Measurements from ENCODE around the gene PGBD2.

The PGBD2 gene

GRCh38 chr1:248890549-248891498, 15.2 kb upstream of the PGBD2 start:
- no peak for TF ChIP-seq CTCF (IDR thresholded peaks at IDR 0.05)
- DNase-seq (ENCODE audit: low spot score): no peak
- Histone ChIP-seq H3K4me3 (no peak overlapping the region), H3K27ac (no peak overlapping the region)

- DNase-seq (ENCODE audit: low spot score): no peak
- Histone ChIP-seq H3K4me3 (no peak overlapping the region), H3K27ac (no peak overlapping the region)
- TF ChIP-seq CTCF (IDR thresholded peaks at IDR 0.05): no peak
These were observed 14.3 kb upstream of the PGBD2 start for GRCh38 chr1:248891758-248892157.

GRCh38 chr1:248892590-248892989, 13.4 kb upstream of the PGBD2 start:
- no peak for TF ChIP-seq CTCF (IDR thresholded peaks at IDR 0.05)
- DNase-seq (ENCODE audit: low spot score): no peak

GRCh38 chr1:248894837-248895236, 11.2 kb upstream of the PGBD2 start:
- no peak overlapping the region for H3K4me3 ChIP-seq
- DNase-seq (ENCODE audit: low spot score): no peak
- H3K27ac ChIP-seq: no peak overlapping the region
- TF ChIP-seq CTCF (IDR thresholded peaks at IDR 0.05): no peak

More at GRCh38 chr1:248892590-248892989, 13.4 kb upstream of the PGBD2 start:
- no peak overlapping the region for H3K27ac ChIP-seq
- no peak overlapping the region for H3K4me3 ChIP-seq

- no peak for DNase-seq (ENCODE audit: low spot score)
- Histone ChIP-seq H3K4me3 (no peak overlapping the region), H3K27ac (no peak overlapping the region)
- TF ChIP-seq CTCF (IDR thresholded peaks at IDR 0.05): no peak
These were observed 8.4 kb upstream of the PGBD2 start for GRCh38 chr1:248897412-248898337.

GRCh38 chr1:248900637-248901036, 5.4 kb upstream of the PGBD2 start:
- Histone ChIP-seq H3K27ac (no peak overlapping the region), H3K4me3 (no peak overlapping the region)
- TF ChIP-seq CTCF (IDR thresholded peaks at IDR 0.05): no peak
- DNase-seq (ENCODE audit: low spot score): no peak

Data from coronary artery (tissue), 2 donors.